Endothelial cell (in vitro differentiated cells): ENCODE data around the gene MMP24OS. TPM values are rescaled to one million over a fixed set of nuclear protein-coding genes. Genes with fewer than 3 reads are reported as not detected.

Experiments
- DNase-seq: peaks from one replicate; pipeline ENCODE4 v3.0.0; 2021; ENCODE audit warnings: low spot score
- H3K27ac Mint-ChIP-seq: one replicate; pipeline ENCODE4 v1.8.0; 2021; ENCODE audit warnings: mixed read lengths, inconsistent platforms; ENCODE audit not compliant: unreplicated experiment
- H3K27me3 Mint-ChIP-seq: one replicate; pipeline ENCODE4 v1.8.0; 2021; ENCODE audit warnings: mild to moderate bottlenecking, moderate library complexity, mixed read lengths, inconsistent platforms; ENCODE audit not compliant: unreplicated experiment
- H3K36me3 Mint-ChIP-seq: one replicate; pipeline ENCODE4 v1.8.0; 2021; ENCODE audit warnings: mild to moderate bottlenecking, low read depth, mixed read lengths, inconsistent platforms; ENCODE audit not compliant: unreplicated experiment
- H3K4me1 Mint-ChIP-seq: one replicate; pipeline ENCODE4 v1.8.0; 2021; ENCODE audit warnings: mild to moderate bottlenecking, mixed read lengths, inconsistent platforms; ENCODE audit not compliant: unreplicated experiment
- H3K4me3 Mint-ChIP-seq: one replicate; pipeline ENCODE4 v1.8.0; 2021; ENCODE audit warnings: mild to moderate bottlenecking, mixed read lengths, inconsistent platforms; ENCODE audit not compliant: unreplicated experiment
- H3K9me3 Mint-ChIP-seq: one replicate; pipeline ENCODE4 v1.8.0; 2021; ENCODE audit warnings: mixed read lengths, inconsistent platforms; ENCODE audit not compliant: unreplicated experiment
- CTCF ChIP-seq: fragments of 200-600 bp; sonication (generic); IDR thresholded peaks from one replicate; pipeline ENCODE4 v1.5.0; 2021; ENCODE audit warnings: antibody characterized with exemption; ENCODE audit not compliant: unreplicated experiment
- total RNA-seq: library from RNA; stranded (reverse); fragmentation: NEBNext Ultra II Directional; extraction: Animal tissue kit (Norgen Biotek cat#: 25700); gene quantifications from one replicate; pipeline ENCODE4 v1.2.1, GENCODE V29; 2021; ENCODE audit not compliant: unreplicated experiment

MMP24OS gene
- total RNA-seq, 1 donor from 2014 or later: 80.7 TPM

GRCh38 chr20:35325401-35325800 is 47.5 kb upstream of the MMP24OS start:
- TF ChIP-seq CTCF: no peak
- Mint-ChIP-seq H3K27ac (peak overlapping the region; percentile 7), H3K9me3 (no peaks in the 10 kb centered on the region), H3K36me3 (no peaks in the 10 kb centered on the region), H3K27me3 (no peaks in the 10 kb centered on the region), H3K4me1 (peaks cover 35% of the 10 kb centered on the region), H3K4me3 (peak overlapping the region; percentile 13)
- no peak for DNase-seq

- Mint-ChIP-seq H3K4me1 (peaks cover 32% of the 10 kb centered on the region), H3K27ac (no peak overlapping the region), H3K36me3 (no peaks in the 10 kb centered on the region), H3K4me3 (no peak overlapping the region), H3K9me3 (no peaks in the 10 kb centered on the region), H3K27me3 (no peaks in the 10 kb centered on the region)
- no peak for TF ChIP-seq CTCF
- no peak for DNase-seq
Observed at GRCh38 chr20:35320396-35321126, 42.6 kb upstream of the MMP24OS start.

- H3K36me3 Mint-ChIP-seq: no peaks in the 10 kb centered on the region
- no peaks in the 10 kb centered on the region for H3K27me3 Mint-ChIP-seq
- TF ChIP-seq CTCF: no peak
- no peak for DNase-seq
- H3K4me1 Mint-ChIP-seq: peaks cover 35% of the 10 kb centered on the region
- H3K4me3 Mint-ChIP-seq: no peak overlapping the region
- H3K27ac Mint-ChIP-seq: no peak overlapping the region
- H3K9me3 Mint-ChIP-seq: no peaks in the 10 kb centered on the region
Observed at GRCh38 chr20:35319871-35320197, 41.9 kb upstream of the MMP24OS start.

- no peak for DNase-seq
- H3K9me3 Mint-ChIP-seq: no peaks in the 10 kb centered on the region
- H3K27ac Mint-ChIP-seq: no peak overlapping the region
- H3K4me3 Mint-ChIP-seq: no peak overlapping the region
- no peak for TF ChIP-seq CTCF
- H3K27me3 Mint-ChIP-seq: no peaks in the 10 kb centered on the region
- no peaks in the 10 kb centered on the region for H3K36me3 Mint-ChIP-seq
- peaks cover 36% of the 10 kb centered on the region for H3K4me1 Mint-ChIP-seq
Observed at GRCh38 chr20:35319192-35319870, 41.4 kb upstream of the MMP24OS start.

- no peak for DNase-seq
- no peaks in the 10 kb centered on the region for H3K27me3 Mint-ChIP-seq
- no peaks in the 10 kb centered on the region for H3K9me3 Mint-ChIP-seq
- no peaks in the 10 kb centered on the region for H3K36me3 Mint-ChIP-seq
- no peak for TF ChIP-seq CTCF
- H3K4me1 Mint-ChIP-seq: peaks cover 36% of the 10 kb centered on the region
- no peak overlapping the region for H3K27ac Mint-ChIP-seq
- H3K4me3 Mint-ChIP-seq: no peak overlapping the region
Observed at GRCh38 chr20:35318502-35319157, 40.7 kb upstream of the MMP24OS start.
